GM18519 (cell line): ENCODE results near the gene PCNT.
"Not testable (repeated sequence)": the region's sequence is repeated elsewhere in the genome, so short reads cannot be mapped to it uniquely, and the experiment has no call there.

Experiments used
- ATAC-seq: cut with Tn5 transposase; IDR thresholded peaks from one replicate; pipeline ENCODE4 v1.9.1; 2021; ENCODE audit warnings: mild to moderate bottlenecking, moderate library complexity; ENCODE audit not compliant: unreplicated experiment, low FRiP score

The PCNT gene

GRCh38 chr21:46465153-46465552, 141.2 kb downstream of the PCNT start:
- not testable (repeated sequence) for ATAC-seq

GRCh38 chr21:46465651-46466050, 141.7 kb downstream of the PCNT start:
- no peak for ATAC-seq

GRCh38 chr21:46468108-46468774, 144.3 kb downstream of the PCNT start:
- no peak for ATAC-seq

GRCh38 chr21:46469275-46469674, 145.3 kb downstream of the PCNT start:
- ATAC-seq = no peak

GRCh38 chr21:46471514-46471913, 147.6 kb downstream of the PCNT start:
- no peak for ATAC-seq

GRCh38 chr21:46472246-46472645, 148.3 kb downstream of the PCNT start:
- no peak for ATAC-seq

GRCh38 chr21:46474382-46474781, 150.4 kb downstream of the PCNT start:
- no peak for ATAC-seq

- ATAC-seq = no peak
Measured at GRCh38 chr21:46475296-46475695, 151.3 kb downstream of the PCNT start.

GRCh38 chr21:46477765-46478164, 153.8 kb downstream of the PCNT start:
- ATAC-seq = no peak

GRCh38 chr21:46478910-46479309, 155.0 kb downstream of the PCNT start:
- no peak for ATAC-seq

GRCh38 chr21:46480466-46480865, 156.5 kb downstream of the PCNT start:
- ATAC-seq = no peak

GRCh38 chr21:46482225-46482845, 158.4 kb downstream of the PCNT start:
- no peak for ATAC-seq

- no peak for ATAC-seq
Measured at GRCh38 chr21:46482846-46483231, 158.9 kb downstream of the PCNT start.

GRCh38 chr21:46483300-46484295, 159.6 kb downstream of the PCNT start:
- ATAC-seq = no peak

- ATAC-seq = no peak
Measured at GRCh38 chr21:46486481-46487126, 162.6 kb downstream of the PCNT start.

GRCh38 chr21:46489162-46489663, 165.3 kb downstream of the PCNT start:
- no peak for ATAC-seq

- ATAC-seq = no peak
Measured at GRCh38 chr21:46489800-46490199, 165.8 kb downstream of the PCNT start.

GRCh38 chr21:46491553-46491952, 167.6 kb downstream of the PCNT start:
- ATAC-seq = no peak

- no peak for ATAC-seq
Measured at GRCh38 chr21:46492851-46493250, 168.9 kb downstream of the PCNT start.

GRCh38 chr21:46493828-46494227, 169.9 kb downstream of the PCNT start:
- ATAC-seq = no peak
